Anterior cingulate cortex (tissue), 58 donors: ENCODE results near the gene UBE2G2.

ENCODE experiments used
- DNase-seq, 58 donors: peaks; one replicate each; lab custom pipeline; 2025; lab: John Stamatoyannopoulos, UW

Gene UBE2G2

GRCh38 chr21:44753357-44753756 is 48.3 kb downstream of the UBE2G2 start:
- no peak for DNase-seq

GRCh38 chr21:44752671-44753235 is 48.9 kb downstream of the UBE2G2 start:
- DNase-seq: no peak

- no peak for DNase-seq
Observed at GRCh38 chr21:44751799-44752636, 49.6 kb downstream of the UBE2G2 start.

- DNase-seq: no peak
Observed at GRCh38 chr21:44751186-44751798, 50.3 kb downstream of the UBE2G2 start.

- DNase-seq: no peak
Observed at GRCh38 chr21:44750675-44751025, 51.0 kb downstream of the UBE2G2 start.

- no peak for DNase-seq
Observed at GRCh38 chr21:44749759-44750674, 51.6 kb downstream of the UBE2G2 start.

- DNase-seq: no peak
Observed at GRCh38 chr21:44749116-44749758, 52.4 kb downstream of the UBE2G2 start.

- no peak for DNase-seq
Observed at GRCh38 chr21:44748621-44749020, 53.0 kb downstream of the UBE2G2 start.

- DNase-seq: no peak
Observed at GRCh38 chr21:44742418-44743153, 59.0 kb downstream of the UBE2G2 start.

- DNase-seq: no peak
Observed at GRCh38 chr21:44741921-44742320, 59.7 kb downstream of the UBE2G2 start.

- DNase-seq: no peak
Observed at GRCh38 chr21:44740742-44741141, 60.9 kb downstream of the UBE2G2 start.

GRCh38 chr21:44739316-44739715 is 62.3 kb downstream of the UBE2G2 start:
- no peak for DNase-seq

- DNase-seq: no peak
Observed at GRCh38 chr21:44738621-44739020, 63.0 kb downstream of the UBE2G2 start.

- no peak for DNase-seq
Observed at GRCh38 chr21:44737706-44738354, 63.8 kb downstream of the UBE2G2 start.

GRCh38 chr21:44736291-44737004 is 65.2 kb downstream of the UBE2G2 start:
- no peak for DNase-seq

GRCh38 chr21:44735821-44736220 is 65.8 kb downstream of the UBE2G2 start:
- DNase-seq: no peak

- no peak for DNase-seq
Observed at GRCh38 chr21:44734841-44735240, 66.8 kb downstream of the UBE2G2 start.

- no peak for DNase-seq
Observed at GRCh38 chr21:44734026-44734745, 67.4 kb downstream of the UBE2G2 start.
